Breast epithelium (tissue), 4 donors: ENCODE results near the gene EEF1E1. TPM values are rescaled to one million over a fixed set of nuclear protein-coding genes. Genes with fewer than 3 reads are reported as not detected.

Experiments used
- DNase-seq, 2 donors: peaks; one replicate each; pipeline ENCODE4 v3.0.0-alpha.2; 2019; ENCODE audit warnings: low spot score in 2 of 2
- H3K27ac ChIP-seq, 2 donors: fragments of 200-600 bp; sonication (generic) in 1 of 2; one replicate each; pipeline ENCODE4 v1.5.1; 2016 to 2019; ENCODE audit warnings: mild to moderate bottlenecking in 1 of 2
- H3K27me3 ChIP-seq, 2 donors: fragments of 200-600 bp; sonication (generic) in 1 of 2; one replicate each; pipeline versions ENCODE4 v1.5.1 to v1.6.0; 2017 to 2019; ENCODE audit warnings: control low read depth in 1 of 2, mild to moderate bottlenecking in 1 of 2
- H3K36me3 ChIP-seq: fragments of 200-600 bp; one replicate; pipeline ENCODE4 v1.5.1; 2019
- H3K4me1 ChIP-seq, 2 donors: fragments of 200-600 bp; sonication (generic); one replicate each; pipeline ENCODE4 v1.5.1; 2016 to 2019; ENCODE audit warnings: control low read depth in 1 of 2
- H3K4me3 ChIP-seq, 3 donors: fragments of 200-600 bp; sonication (generic); 1 replicate in 2 of 3; 2 replicates in 1 of 3; pipeline ENCODE4 v1.5.1; 2016 to 2019; ENCODE audit warnings: mild to moderate bottlenecking in 3 of 3, moderate library complexity in 2 of 3
- H3K9me3 ChIP-seq, 2 donors: fragments of 200-600 bp; sonication (generic) in 1 of 2; one replicate each; pipeline ENCODE4 v1.5.1; 2016 to 2019; ENCODE audit warnings: control low read depth in 1 of 2
- POLR2A ChIP-seq: fragments of 450-650 bp; IDR thresholded peaks from one replicate; pipeline ENCODE4 v1.6.1; 2016; ENCODE audit warnings: antibody characterized with exemption, mild to moderate bottlenecking, moderate library complexity
- POLR2AphosphoS5 ChIP-seq, 3 donors: sonication (generic); formaldehyde crosslinking; IDR thresholded peaks; one replicate each; pipeline ENCODE4 v1.6.1; 2017; ENCODE audit warnings: antibody characterized with exemption in 3 of 3
- intact Hi-C: fragments of 100-400 bp; cut with DNase I; formaldehyde crosslinking; loops from one replicate; pipeline ENCODE4 v1.15.1; 2023; ENCODE audit warnings: low total_unique reads
- total RNA-seq, 3 donors: library from RNA; depleted of rRNA; stranded (reverse); fragments of >200 nt; gene quantifications; one replicate each; pipeline ENCODE4 v1.1.0, GENCODE V29; 2016
- TF ChIP-seq, protein P1 (sequence below), 3 donors: fragments of 450-650 bp; IDR thresholded peaks; one replicate each; pipeline ENCODE4 v1.5.1; 2016 to 2017; ENCODE audit warnings: antibody characterized with exemption in 3 of 3, mild to moderate bottlenecking in 3 of 3, moderate library complexity in 3 of 3

Gene EEF1E1
- total RNA-seq, 3 donors from 2014 or later, result 18.9 to 48.5 (median 39.1) TPM

- H3K4me3 ChIP-seq, result peak within 1 kb of the TSS; percentile 88 to 92 (median 89)
- DNase-seq, result peak; percentile 93 to 96
- H3K27me3 ChIP-seq, result no peaks in the 10 kb centered on the region
- TF ChIP-seq, protein P1, sequence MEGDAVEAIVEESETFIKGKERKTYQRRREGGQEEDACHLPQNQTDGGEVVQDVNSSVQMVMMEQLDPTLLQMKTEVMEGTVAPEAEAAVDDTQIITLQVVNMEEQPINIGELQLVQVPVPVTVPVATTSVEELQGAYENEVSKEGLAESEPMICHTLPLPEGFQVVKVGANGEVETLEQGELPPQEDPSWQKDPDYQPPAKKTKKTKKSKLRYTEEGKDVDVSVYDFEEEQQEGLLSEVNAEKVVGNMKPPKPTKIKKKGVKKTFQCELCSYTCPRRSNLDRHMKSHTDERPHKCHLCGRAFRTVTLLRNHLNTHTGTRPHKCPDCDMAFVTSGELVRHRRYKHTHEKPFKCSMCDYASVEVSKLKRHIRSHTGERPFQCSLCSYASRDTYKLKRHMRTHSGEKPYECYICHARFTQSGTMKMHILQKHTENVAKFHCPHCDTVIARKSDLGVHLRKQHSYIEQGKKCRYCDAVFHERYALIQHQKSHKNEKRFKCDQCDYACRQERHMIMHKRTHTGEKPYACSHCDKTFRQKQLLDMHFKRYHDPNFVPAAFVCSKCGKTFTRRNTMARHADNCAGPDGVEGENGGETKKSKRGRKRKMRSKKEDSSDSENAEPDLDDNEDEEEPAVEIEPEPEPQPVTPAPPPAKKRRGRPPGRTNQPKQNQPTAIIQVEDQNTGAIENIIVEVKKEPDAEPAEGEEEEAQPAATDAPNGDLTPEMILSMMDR (IDR thresholded peaks at IDR 0.05), result peak in 1 of 3 donors; percentile 14
- peak; percentile 61 to 79 (median 67) for TF ChIP-seq POLR2AphosphoS5 (IDR thresholded peaks at IDR 0.05)
- peak; percentile 52 for TF ChIP-seq POLR2A
- H3K9me3 ChIP-seq, result no peaks in the 10 kb centered on the region
- H3K36me3 ChIP-seq, result no peaks in the 10 kb centered on the region
- intact Hi-C loops, result loop anchor here (5.0 kb wide), 1 partner anchor 38 kb away; the partner anchor contains the start of gene EEF1E1
- H3K27ac ChIP-seq, result peak within 1 kb of the TSS; percentile 88 to 95
- no peaks in the 10 kb centered on the region for H3K4me1 ChIP-seq
Measured at GRCh38 chr6:8063761-8064637, 38.3 kb downstream of the EEF1E1 start, which contains the start of gene BLOC1S5. TSS of gene BLOC1S5 (minus strand) at chr6:8064389. CDS start at chr6:8064376, 13 bp downstream.

- H3K27ac ChIP-seq, result no peak overlapping the region
- TF ChIP-seq, protein P1 (IDR thresholded peaks at IDR 0.05), result no peak
- TF ChIP-seq POLR2AphosphoS5 (IDR thresholded peaks at IDR 0.05), result no peak
- no peak for TF ChIP-seq POLR2A
- DNase-seq, result no peak
- H3K27me3 ChIP-seq, result no peaks in the 10 kb centered on the region
- H3K9me3 ChIP-seq, result no peaks in the 10 kb centered on the region
- intact Hi-C loops, result loop anchor here (5.0 kb wide), 1 partner anchor 41 kb away; the partner anchor contains the start of gene EEF1E1
- no peak overlapping the region for H3K4me3 ChIP-seq
- no peaks in the 10 kb centered on the region for H3K4me1 ChIP-seq
- no peaks in the 10 kb centered on the region for H3K36me3 ChIP-seq
Measured at GRCh38 chr6:8061736-8062135, 40.6 kb downstream of the EEF1E1 start.

DNA sequence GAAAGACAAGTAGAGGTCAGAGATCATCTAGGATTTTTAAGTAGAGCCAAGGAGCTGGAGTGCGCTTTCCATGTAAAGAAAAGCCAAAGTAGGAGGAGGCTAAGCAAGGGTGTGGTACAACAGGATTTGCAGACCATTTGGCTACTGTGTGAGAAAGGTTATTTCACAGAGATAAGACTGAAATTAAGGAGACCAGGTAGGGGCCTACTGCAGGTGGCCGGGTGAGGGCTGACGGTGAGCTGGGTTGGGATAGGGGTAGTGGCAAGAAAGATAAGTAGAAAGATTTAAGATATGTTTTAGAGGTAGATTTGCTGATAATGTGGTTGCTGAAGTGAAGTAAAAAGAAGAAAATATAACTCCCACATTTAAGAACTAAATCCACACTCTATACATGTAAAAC is 42.0 kb downstream of the EEF1E1 start:
- DNase-seq, result no peak
- Histone ChIP-seq H3K4me1 (no peaks in the 10 kb centered on the region), H3K36me3 (no peaks in the 10 kb centered on the region), H3K4me3 (no peak overlapping the region), H3K27ac (no peak overlapping the region), H3K9me3 (no peaks in the 10 kb centered on the region), H3K27me3 (no peaks in the 10 kb centered on the region)
- TF ChIP-seq POLR2AphosphoS5 (IDR thresholded peaks at IDR 0.05) (no peak), POLR2A (no peak)
- TF ChIP-seq, protein P1 (IDR thresholded peaks at IDR 0.05), result no peak
- intact Hi-C loops, result loop anchor here (5.0 kb wide), 1 partner anchor 42 kb away; the partner anchor contains the start of gene EEF1E1

- DNase-seq, result no peak
- intact Hi-C loops, result no loop called here
- Histone ChIP-seq H3K27me3 (no peaks in the 10 kb centered on the region), H3K36me3 (no peaks in the 10 kb centered on the region), H3K9me3 (no peaks in the 10 kb centered on the region), H3K27ac (no peak overlapping the region), H3K4me1 (no peaks in the 10 kb centered on the region), H3K4me3 (no peak overlapping the region)
- TF ChIP-seq POLR2AphosphoS5 (IDR thresholded peaks at IDR 0.05) (no peak), POLR2A (no peak)
- TF ChIP-seq, protein P1 (IDR thresholded peaks at IDR 0.05), result no peak
Measured at GRCh38 chr6:8059129-8059528, 43.2 kb downstream of the EEF1E1 start.

DNA sequence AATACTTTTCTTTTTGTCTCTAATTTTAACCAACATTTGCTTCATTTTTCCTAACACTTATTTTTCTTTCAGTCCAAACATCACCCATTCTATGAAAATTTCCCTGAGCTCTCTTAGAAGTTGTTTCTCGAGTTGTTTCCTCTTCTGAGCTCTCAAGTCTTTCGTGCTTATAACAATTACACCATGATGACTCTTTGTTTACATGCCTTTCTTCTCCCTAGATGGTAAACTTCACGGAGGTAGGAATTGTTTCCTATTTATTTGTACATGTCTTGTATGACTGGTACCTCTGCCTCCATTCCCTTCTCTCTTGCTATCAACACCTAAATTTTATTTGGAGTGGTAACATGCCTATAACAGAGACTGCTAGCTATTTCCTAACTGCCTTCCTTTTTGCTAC is 44.6 kb downstream of the EEF1E1 start:
- DNase-seq, result no peak
- H3K4me3 ChIP-seq, result no peak overlapping the region
- H3K27ac ChIP-seq, result no peak overlapping the region
- H3K36me3 ChIP-seq, result no peaks in the 10 kb centered on the region
- intact Hi-C loops, result no loop called here
- TF ChIP-seq POLR2A (no peak), POLR2AphosphoS5 (IDR thresholded peaks at IDR 0.05) (no peak)
- TF ChIP-seq, protein P1 (IDR thresholded peaks at IDR 0.05), result no peak
- no peaks in the 10 kb centered on the region for H3K4me1 ChIP-seq
- no peaks in the 10 kb centered on the region for H3K27me3 ChIP-seq
- no peaks in the 10 kb centered on the region for H3K9me3 ChIP-seq
